RWPE2 (cell line): ENCODE results near the gene CCDC121.

Experiments used
- ATAC-seq: fragments of 200-7000 bp; cut with Tn5 transposase; 3 replicates; pipeline ENCODE4 v1.9.1; 2021; ENCODE audit warnings: low read depth
- DNase-seq: peaks from one replicate; pipeline ENCODE4 v3.0.0-alpha.2; 2020; ENCODE audit warnings: low spot score
- H3K27ac ChIP-seq: fragments of 450-650 bp; 2 replicates; pipeline ENCODE4 v1.5.1; 2017; ENCODE audit warnings: mild to moderate bottlenecking; ENCODE audit not compliant: poor library complexity, severe bottlenecking
- H3K27me3 ChIP-seq: fragments of 250-450 bp; sonication (Bioruptor Pico); 2 replicates; pipeline ENCODE4 v1.5.1; 2021; ENCODE audit warnings: mild to moderate bottlenecking, moderate library complexity; ENCODE audit not compliant: insufficient read depth, poor library complexity, severe bottlenecking
- H3K36me3 ChIP-seq: fragments of 250-450 bp; sonication (Bioruptor Pico); 2 replicates; pipeline ENCODE4 v1.5.1; 2020; ENCODE audit warnings: low read depth, mild to moderate bottlenecking, moderate library complexity
- H3K4me1 ChIP-seq: fragments of 250-450 bp; sonication (Bioruptor Pico); 2 replicates; pipeline ENCODE4 v1.5.1; 2021; ENCODE audit warnings: mild to moderate bottlenecking, moderate library complexity; ENCODE audit not compliant: insufficient read depth, poor library complexity, severe bottlenecking
- H3K4me3 ChIP-seq: fragments of 250-450 bp; sonication (Bioruptor Pico); 2 replicates; pipeline ENCODE4 v1.5.1; 2021; ENCODE audit warnings: mild to moderate bottlenecking, moderate library complexity; ENCODE audit not compliant: severe bottlenecking
- H3K9me3 ChIP-seq: fragments of 250-450 bp; sonication (Bioruptor Pico); 2 replicates; pipeline ENCODE4 v1.5.1; 2021; ENCODE audit warnings: mild to moderate bottlenecking, moderate library complexity; ENCODE audit not compliant: severe bottlenecking
- CTCF ChIP-seq: fragments of 450-650 bp; IDR thresholded peaks from one replicate; pipeline ENCODE4 v1.5.1; 2017; ENCODE audit warnings: mild to moderate bottlenecking, moderate library complexity; ENCODE audit not compliant: poor library complexity, severe bottlenecking

Gene CCDC121

GRCh38 chr2:27593240-27593639 lies 35.6 kb downstream of the CCDC121 start:
- no peak overlapping the region for H3K4me3 ChIP-seq
- no peak for DNase-seq
- TF ChIP-seq CTCF: no peak
- H3K36me3 ChIP-seq: peaks cover 25% of the 10 kb centered on the region
- H3K27ac ChIP-seq: no peak overlapping the region
- no peaks in the 10 kb centered on the region for H3K4me1 ChIP-seq
- ATAC-seq: no peak
- peaks cover 17% of the 10 kb centered on the region for H3K9me3 ChIP-seq
- no peaks in the 10 kb centered on the region for H3K27me3 ChIP-seq

- Histone ChIP-seq H3K9me3 (peaks cover 17% of the 10 kb centered on the region), H3K27me3 (no peaks in the 10 kb centered on the region), H3K36me3 (peaks cover 19% of the 10 kb centered on the region), H3K27ac (no peak overlapping the region), H3K4me3 (no peak overlapping the region), H3K4me1 (no peaks in the 10 kb centered on the region)
- TF ChIP-seq CTCF: no peak
- ATAC-seq: no peak
- no peak for DNase-seq
Measured at GRCh38 chr2:27591745-27592144, 37.1 kb downstream of the CCDC121 start.

GRCh38 chr2:27588308-27588707 lies 40.5 kb downstream of the CCDC121 start:
- H3K4me1 ChIP-seq: peaks cover 17% of the 10 kb centered on the region
- no peak overlapping the region for H3K27ac ChIP-seq
- H3K9me3 ChIP-seq: peaks cover 17% of the 10 kb centered on the region
- H3K4me3 ChIP-seq: no peak overlapping the region
- no peak for TF ChIP-seq CTCF
- DNase-seq (no peak), ATAC-seq (no peak)
- H3K27me3 ChIP-seq: no peaks in the 10 kb centered on the region
- peaks cover 34% of the 10 kb centered on the region for H3K36me3 ChIP-seq

GRCh38 chr2:27587025-27587424 lies 41.8 kb downstream of the CCDC121 start:
- DNase-seq (no peak), ATAC-seq (no peak)
- Histone ChIP-seq H3K36me3 (peaks cover 34% of the 10 kb centered on the region), H3K27me3 (no peaks in the 10 kb centered on the region), H3K4me3 (no peak overlapping the region), H3K9me3 (peaks cover 15% of the 10 kb centered on the region), H3K4me1 (peaks cover 17% of the 10 kb centered on the region), H3K27ac (no peak overlapping the region)
- no peak for TF ChIP-seq CTCF

DNA sequence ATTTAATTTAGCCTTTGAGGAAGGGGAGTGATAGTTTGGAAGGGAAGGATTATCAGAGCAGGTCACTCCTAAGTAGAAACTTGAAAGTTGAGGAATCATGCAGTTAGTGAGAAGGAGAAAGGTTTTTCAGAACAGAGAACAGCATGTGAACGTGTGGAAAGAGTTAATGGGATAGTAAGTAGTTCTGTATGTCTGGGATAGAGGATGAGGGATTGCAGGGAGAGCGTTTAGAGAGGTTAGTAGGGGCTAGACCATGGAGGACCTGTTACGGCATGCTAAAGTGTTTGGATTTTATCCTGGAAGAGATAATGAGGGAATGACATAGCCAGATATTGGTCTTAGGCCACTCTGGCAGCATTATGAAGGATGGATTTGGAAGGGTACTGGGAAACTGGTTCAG lies 44.2 kb downstream of the CCDC121 start:
- peaks cover 18% of the 10 kb centered on the region for H3K36me3 ChIP-seq
- TF ChIP-seq CTCF: no peak
- H3K4me3 ChIP-seq: peak overlapping the region; percentile 57
- peaks cover 6% of the 10 kb centered on the region for H3K9me3 ChIP-seq
- ATAC-seq: no peak
- no peak for DNase-seq
- no peak overlapping the region for H3K27ac ChIP-seq
- H3K4me1 ChIP-seq: peaks cover 17% of the 10 kb centered on the region
- no peaks in the 10 kb centered on the region for H3K27me3 ChIP-seq
